Stimulated activated CD8-positive, alpha-beta memory T cell treated with anti-CD3 and anti-CD28 coated beads, Interleukin-7, amount 100 ng/mL, for 48 hours (primary cell): ENCODE data around the gene FNDC3A.
"Not testable (repeated sequence)": the region's sequence is repeated elsewhere in the genome, so short reads cannot be mapped to it uniquely, and the experiment has no call there.

Source experiments
- DNase-seq, 2 donors: peaks; one replicate each; pipeline ENCODE4 v3.0.0-alpha.2; 2020; ENCODE audit warnings: low read depth in 1 of 2; ENCODE audit errors: extremely low read depth in 1 of 2

FNDC3A gene

GRCh38 chr13:49082653-49083536 is 107.2 kb downstream of the FNDC3A start:
- no peak for DNase-seq

GRCh38 chr13:49084961-49085360 is 109.2 kb downstream of the FNDC3A start:
- no peak for DNase-seq

DNA sequence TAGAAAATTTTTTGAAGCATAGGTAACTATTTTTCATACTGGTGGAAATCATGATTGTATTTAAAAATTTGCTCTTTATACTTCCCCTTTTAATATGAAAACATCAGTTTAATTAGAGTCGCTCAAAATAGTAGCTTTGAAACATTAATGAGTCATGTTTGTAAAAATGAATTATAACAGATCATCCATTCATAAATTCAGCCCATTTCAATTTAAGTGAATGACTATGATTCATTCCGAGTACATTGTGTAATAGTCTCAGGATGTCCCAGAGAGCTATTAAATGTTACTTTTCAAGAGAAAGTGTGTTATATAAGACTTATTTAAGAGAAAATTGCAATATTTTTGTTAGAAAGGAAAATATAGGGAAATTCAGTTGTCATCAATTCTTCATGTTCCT is 111.0 kb downstream of the FNDC3A start:
- no peak for DNase-seq

DNA sequence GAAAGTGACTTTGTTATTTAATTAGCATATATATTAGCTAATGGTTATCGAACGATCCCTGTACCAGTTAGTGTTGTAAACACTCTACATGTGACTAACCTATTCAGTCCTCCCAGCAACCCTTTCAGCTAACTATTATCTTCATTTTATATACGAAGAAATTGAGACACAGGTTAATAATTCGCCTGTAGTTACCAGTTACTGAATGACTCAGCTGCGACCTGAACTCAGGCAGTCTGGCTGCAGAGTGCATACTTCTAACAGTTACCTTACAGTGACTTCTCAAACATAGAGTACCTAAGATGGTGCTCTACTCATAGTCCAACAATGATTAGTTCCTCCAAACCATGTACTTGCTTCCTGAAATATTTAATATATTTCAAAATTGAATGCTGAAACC is 117.7 kb downstream of the FNDC3A start:
- no peak for DNase-seq

DNA sequence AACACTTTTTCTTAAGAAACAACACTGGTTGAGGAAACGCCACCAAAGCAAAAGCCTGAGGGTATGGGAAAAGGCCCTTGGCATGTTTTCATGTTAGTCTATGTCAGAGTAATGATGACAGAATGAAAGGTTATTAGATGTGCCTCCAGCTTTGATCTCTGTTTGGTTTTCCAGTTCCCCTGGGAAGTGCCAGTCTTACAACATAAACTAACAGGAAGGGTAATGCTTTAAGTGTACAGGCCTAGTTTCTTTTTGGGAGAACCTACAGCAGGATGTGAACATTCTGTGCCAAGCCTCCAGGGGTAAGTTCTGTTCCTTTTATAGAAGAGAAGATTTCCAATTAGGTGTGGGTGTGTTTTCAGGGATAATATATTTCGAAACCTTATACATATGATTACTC is 121.7 kb downstream of the FNDC3A start:
- DNase-seq = no peak

DNA sequence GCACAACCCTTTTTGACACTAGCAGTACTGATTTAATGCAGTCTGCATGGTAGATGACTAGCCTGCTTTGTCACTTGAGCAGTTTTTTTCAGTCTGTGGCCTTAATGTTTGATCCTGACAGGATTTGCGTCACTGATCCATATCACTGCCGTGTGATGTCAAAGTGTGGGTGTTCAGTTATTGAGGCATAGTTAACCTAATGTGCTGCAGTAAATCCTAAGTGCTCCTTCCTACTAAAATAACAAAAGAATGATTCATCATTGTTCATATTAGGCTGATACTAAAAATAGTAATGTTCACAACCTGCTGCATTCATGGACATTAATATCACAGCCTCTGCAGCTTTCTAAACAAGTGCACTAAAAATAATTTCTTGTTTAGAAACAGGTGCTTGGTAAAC is 122.5 kb downstream of the FNDC3A start:
- DNase-seq = no peak

- DNase-seq = no peak
Observed at GRCh38 chr13:49098771-49099512, 123.2 kb downstream of the FNDC3A start.

DNA sequence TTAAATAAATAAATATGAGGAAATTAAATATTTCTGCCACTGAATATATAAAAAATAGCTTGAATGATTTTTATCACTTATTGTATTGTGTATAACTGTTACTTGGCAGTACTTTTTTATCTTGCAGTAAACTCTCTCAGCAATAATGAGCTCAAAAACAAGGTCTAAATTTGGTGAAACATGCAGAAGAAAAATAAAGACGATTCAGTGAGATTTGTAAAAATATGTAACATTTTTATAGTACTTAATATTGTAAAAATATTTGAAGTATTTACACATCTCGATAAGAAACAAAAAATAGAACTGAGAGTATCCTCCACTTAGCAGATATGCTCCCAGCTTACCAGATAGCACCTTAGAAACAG is 123.8 kb downstream of the FNDC3A start:
- DNase-seq = no peak

- no peak for DNase-seq
Observed at GRCh38 chr13:49100637-49101570, 125.2 kb downstream of the FNDC3A start.

GRCh38 chr13:49108196-49108595 is 132.5 kb downstream of the FNDC3A start:
- no peak for DNase-seq

GRCh38 chr13:49110122-49110912 is 134.6 kb downstream of the FNDC3A start:
- peak; percentile 38 to 52 for DNase-seq

- no peak for DNase-seq
Observed at GRCh38 chr13:49110913-49111170, 135.1 kb downstream of the FNDC3A start.

- DNase-seq = no peak
Observed at GRCh38 chr13:49112782-49113525, 137.2 kb downstream of the FNDC3A start.

- no peak for DNase-seq
Observed at GRCh38 chr13:49113526-49114286, 138.0 kb downstream of the FNDC3A start.

GRCh38 chr13:49116873-49117272 is 141.2 kb downstream of the FNDC3A start:
- no peak for DNase-seq

- not testable (repeated sequence) for DNase-seq
Observed at GRCh38 chr13:49118455-49118854, 142.7 kb downstream of the FNDC3A start.

DNA sequence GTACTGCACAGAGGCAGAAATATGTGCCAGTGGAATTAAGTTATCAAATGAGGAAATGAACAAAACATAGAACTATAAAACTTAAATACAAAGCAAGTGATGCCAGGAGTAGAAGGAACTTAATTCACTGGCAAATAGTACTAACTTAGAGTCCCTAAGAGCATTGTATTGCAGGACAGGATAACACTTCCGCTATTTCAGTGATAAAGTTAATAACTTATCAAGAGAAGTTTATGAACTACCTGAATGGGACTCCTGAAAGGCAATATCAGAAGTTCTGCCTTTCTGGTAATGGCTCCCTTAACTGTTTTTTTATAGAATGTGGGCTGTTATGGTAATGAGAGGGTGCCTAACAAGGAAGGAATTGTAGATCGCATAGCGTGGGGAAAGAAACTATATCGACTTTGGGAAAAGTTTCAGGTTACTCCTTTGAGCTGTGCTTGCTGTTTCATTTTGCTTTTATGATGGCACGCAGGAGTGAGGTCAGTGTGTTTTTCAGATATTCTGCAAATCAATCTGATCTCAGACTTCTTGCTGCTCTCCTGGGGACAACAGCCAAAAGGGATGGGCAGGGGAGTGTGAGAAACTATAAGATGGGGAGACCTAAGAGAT is 149.1 kb downstream of the FNDC3A start:
- no peak for DNase-seq

DNA sequence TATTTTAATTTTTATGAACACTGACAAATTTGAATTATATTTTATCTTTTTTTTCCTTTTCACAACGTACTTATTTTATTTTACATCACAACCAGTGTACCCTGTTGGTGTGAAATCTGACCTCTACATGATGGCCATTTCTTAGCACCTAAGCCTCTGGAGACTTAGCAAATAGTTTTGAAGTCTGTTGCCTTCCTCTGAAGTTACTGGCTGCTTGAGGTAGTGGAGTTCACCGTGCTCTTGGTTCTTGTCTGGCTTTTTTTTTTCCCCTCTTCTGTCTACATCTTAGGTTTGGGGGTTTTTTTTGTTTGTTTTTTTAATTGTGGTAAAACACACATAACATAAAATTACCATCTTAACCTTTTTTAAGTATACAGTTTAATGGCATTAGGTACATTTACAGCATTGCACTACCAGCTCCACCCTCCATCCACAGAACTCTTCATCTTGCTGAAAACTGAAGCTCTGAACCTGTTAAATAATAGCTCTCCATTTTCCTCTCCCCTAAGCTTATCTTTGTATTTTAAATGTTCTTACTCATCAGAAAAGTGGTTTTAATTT is 150.3 kb downstream of the FNDC3A start:
- no peak for DNase-seq
